Measurements from ENCODE around the gene MAK.
"Not testable (repeated sequence)": the region's sequence is repeated elsewhere in the genome, so short reads cannot be mapped to it uniquely, and the experiment has no call there.

The MAK gene

GRCh38 chr6:10778230-10778629, 60.1 kb downstream of the MAK start:
- DNase-seq = no peak

GRCh38 chr6:10771371-10771894, 66.9 kb downstream of the MAK start:
- no peak for DNase-seq

GRCh38 chr6:10769419-10769818, 68.9 kb downstream of the MAK start:
- DNase-seq = no peak

- no peak for DNase-seq
Measured at GRCh38 chr6:10763006-10763405, 75.3 kb downstream of the MAK start.

GRCh38 chr6:10759884-10760329, 78.4 kb downstream of the MAK start:
- no peak for DNase-seq

- DNase-seq = no peak
Measured at GRCh38 chr6:10759312-10759839, 79.0 kb downstream of the MAK start.

GRCh38 chr6:10756085-10756484, 82.3 kb downstream of the MAK start:
- no peak for DNase-seq

- DNase-seq = not testable (repeated sequence)
Measured at GRCh38 chr6:10751757-10752156, 86.6 kb downstream of the MAK start.

GRCh38 chr6:10750568-10750967, 87.8 kb downstream of the MAK start:
- not testable (repeated sequence) for DNase-seq

- no peak for DNase-seq
Measured at GRCh38 chr6:10749734-10750133, 88.6 kb downstream of the MAK start.

GRCh38 chr6:10747251-10747972, 90.9 kb downstream of the MAK start, which contains the start of gene TMEM14B:
TMEM14B (plus strand) TSS chr6:10747805; CDS start chr6:10749246, 1,441 bp downstream.
- peak; percentile 99 for DNase-seq

- no peak for DNase-seq
Measured at GRCh38 chr6:10746915-10747250, 91.5 kb downstream of the MAK start.

- DNase-seq = no peak
Measured at GRCh38 chr6:10745116-10745515, 93.2 kb downstream of the MAK start.

GRCh38 chr6:10743515-10743914, 94.8 kb downstream of the MAK start:
- DNase-seq = no peak

- DNase-seq = no peak
Measured at GRCh38 chr6:10742251-10742650, 96.1 kb downstream of the MAK start.

GRCh38 chr6:10741643-10742042, 96.7 kb downstream of the MAK start:
- not testable (repeated sequence) for DNase-seq

- no peak for DNase-seq
Measured at GRCh38 chr6:10740061-10740460, 98.3 kb downstream of the MAK start.

GRCh38 chr6:10736731-10737130, 101.6 kb downstream of the MAK start:
- DNase-seq = no peak

- no peak for DNase-seq
Measured at GRCh38 chr6:10733863-10734262, 104.5 kb downstream of the MAK start.

- no peak for DNase-seq
Measured at GRCh38 chr6:10733151-10733715, 105.1 kb downstream of the MAK start.

GRCh38 chr6:10730254-10730653, 108.1 kb downstream of the MAK start:
- DNase-seq = no peak

- no peak for DNase-seq
Measured at GRCh38 chr6:10725716-10726115, 112.6 kb downstream of the MAK start.

- DNase-seq = no peak
Measured at GRCh38 chr6:10725044-10725443, 113.3 kb downstream of the MAK start.

- DNase-seq = no peak
Measured at GRCh38 chr6:10723567-10723881, 114.8 kb downstream of the MAK start.
